Measurements from ENCODE around the gene OXTR.

The OXTR gene

DNA sequence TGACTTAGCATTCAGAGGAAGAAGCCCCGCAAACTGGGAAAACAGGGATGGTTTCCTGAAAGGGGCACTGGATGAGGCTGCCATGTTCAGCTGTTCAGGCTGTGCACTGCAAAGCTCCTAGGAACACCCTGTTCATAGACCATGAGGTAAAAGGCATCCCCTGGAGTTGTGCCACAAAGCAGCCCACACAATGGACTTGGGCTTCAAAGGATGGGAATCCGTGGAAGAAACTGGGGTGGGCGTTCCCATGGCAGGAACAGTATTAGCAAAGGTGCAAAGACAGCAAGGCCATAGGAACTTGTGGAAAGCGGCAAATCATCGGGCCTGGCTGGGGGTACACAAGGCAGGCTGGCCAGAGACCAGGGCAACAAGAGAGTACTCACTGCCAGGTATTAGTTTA, 8.9 kb downstream of the OXTR start:
- no peak for TF ChIP-seq ZFX (IDR thresholded peaks at IDR 0.05; ENCODE audit: borderline replicate concordance)
- TF ChIP-seq CTCF (IDR thresholded peaks at IDR 0.05) = no peak
- no peak overlapping the region for H3K27ac ChIP-seq

DNA sequence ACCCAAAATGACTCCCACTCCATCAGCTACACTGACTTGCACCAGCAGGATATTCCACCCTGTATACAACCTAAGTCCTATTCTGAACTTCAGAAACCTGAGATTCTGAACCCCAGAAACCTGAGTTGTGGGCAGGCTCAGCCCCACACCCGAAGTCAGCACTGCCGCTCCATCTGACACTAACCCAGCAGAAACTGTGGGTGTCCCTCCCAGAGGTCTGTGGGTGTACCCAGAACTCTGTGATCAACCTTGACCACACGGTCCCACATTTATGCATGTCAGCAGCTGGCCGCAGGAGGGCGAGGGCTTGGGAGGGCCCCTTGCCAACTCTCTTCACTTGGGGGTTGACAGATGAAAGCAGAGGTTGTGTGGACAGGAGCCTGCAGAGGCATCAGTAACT, 9.3 kb downstream of the OXTR start:
- TF ChIP-seq ZFX (IDR thresholded peaks at IDR 0.05; ENCODE audit: borderline replicate concordance) = no peak
- TF ChIP-seq CTCF (IDR thresholded peaks at IDR 0.05) = no peak
- no peak overlapping the region for H3K27ac ChIP-seq

DNA sequence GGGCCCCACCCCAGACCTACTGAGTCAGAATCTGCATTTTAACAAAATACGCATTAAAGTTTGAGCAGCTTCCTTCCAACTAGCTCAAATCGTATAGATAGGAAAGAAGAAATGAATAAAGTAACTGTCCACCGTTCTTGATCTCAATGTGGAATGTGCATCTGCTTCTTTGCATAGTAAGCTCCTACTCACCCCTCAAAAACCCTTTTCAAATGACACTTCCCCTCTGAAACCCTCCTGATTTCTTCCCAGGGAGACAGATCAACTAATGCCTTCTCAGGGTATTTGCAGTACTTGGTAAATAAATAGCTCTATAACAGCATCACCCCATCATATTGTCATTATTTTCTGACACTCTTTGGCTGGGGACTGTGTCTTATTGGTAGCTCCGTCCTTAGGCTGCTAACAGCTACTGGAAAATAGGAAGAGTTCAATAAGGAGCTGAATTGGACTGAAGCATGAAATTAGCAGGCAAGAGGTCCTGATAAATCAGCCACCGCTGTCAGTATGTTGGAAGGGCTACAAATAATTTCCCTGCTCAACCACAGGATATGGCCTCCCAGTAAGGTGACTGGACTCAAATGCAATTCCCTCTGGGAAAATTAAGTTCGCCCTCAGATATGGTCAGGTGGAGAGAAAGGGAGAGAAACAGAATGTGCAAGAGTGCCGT, 10.2 kb downstream of the OXTR start:
- no peak for TF ChIP-seq ZFX (IDR thresholded peaks at IDR 0.05; ENCODE audit: borderline replicate concordance)
- no peak for TF ChIP-seq CTCF (IDR thresholded peaks at IDR 0.05)
- no peak overlapping the region for H3K27ac ChIP-seq

- H3K27ac ChIP-seq = no peak overlapping the region
- TF ChIP-seq ZFX (IDR thresholded peaks at IDR 0.05; ENCODE audit: borderline replicate concordance) (no peak), CTCF (IDR thresholded peaks at IDR 0.05) (no peak)
Measured at GRCh38 chr3:8757551-8758518, 11.6 kb downstream of the OXTR start.

DNA sequence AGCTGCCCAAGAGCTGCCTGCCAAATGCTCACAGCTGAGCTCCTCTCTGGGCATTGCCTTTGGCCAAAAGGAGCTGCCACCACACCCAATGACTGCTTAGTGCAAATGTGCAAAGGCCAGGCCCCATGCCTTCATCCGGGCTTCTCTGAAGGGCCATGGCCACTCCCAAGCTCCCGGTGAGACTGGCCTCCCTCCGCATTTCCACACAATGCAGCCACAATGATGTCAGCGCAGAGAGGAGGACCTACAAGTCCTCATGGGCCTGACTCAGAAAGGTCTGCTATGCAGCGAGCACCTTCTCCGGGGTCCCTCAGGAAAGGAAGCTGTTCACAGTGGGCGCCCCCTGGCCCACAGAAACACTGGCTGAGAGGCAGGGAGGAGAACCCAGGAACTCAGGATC, 12.7 kb downstream of the OXTR start:
- no peak overlapping the region for H3K27ac ChIP-seq
- TF ChIP-seq CTCF (IDR thresholded peaks at IDR 0.05) (no peak), ZFX (IDR thresholded peaks at IDR 0.05; ENCODE audit: borderline replicate concordance) (no peak)

- TF ChIP-seq ZFX (IDR thresholded peaks at IDR 0.05; ENCODE audit: borderline replicate concordance) (no peak), CTCF (IDR thresholded peaks at IDR 0.05) (peak; percentile 34)
- no peak overlapping the region for H3K27ac ChIP-seq
Measured at GRCh38 chr3:8755564-8756237, 13.7 kb downstream of the OXTR start.

All from 22Rv1 (cell line).